CD4-positive, alpha-beta T cell treated with Interleukin-17A for 4 hours (primary cell): ENCODE results near the gene PRKCD.
"Not testable (repeated sequence)": the region's sequence is repeated elsewhere in the genome, so short reads cannot be mapped to it uniquely, and the experiment has no call there.

ENCODE experiments used
- DNase-seq: peaks from one replicate; pipeline ENCODE4 v3.0.0-alpha.2; 2020; ENCODE audit warnings: mixed read lengths

PRKCD gene

DNA sequence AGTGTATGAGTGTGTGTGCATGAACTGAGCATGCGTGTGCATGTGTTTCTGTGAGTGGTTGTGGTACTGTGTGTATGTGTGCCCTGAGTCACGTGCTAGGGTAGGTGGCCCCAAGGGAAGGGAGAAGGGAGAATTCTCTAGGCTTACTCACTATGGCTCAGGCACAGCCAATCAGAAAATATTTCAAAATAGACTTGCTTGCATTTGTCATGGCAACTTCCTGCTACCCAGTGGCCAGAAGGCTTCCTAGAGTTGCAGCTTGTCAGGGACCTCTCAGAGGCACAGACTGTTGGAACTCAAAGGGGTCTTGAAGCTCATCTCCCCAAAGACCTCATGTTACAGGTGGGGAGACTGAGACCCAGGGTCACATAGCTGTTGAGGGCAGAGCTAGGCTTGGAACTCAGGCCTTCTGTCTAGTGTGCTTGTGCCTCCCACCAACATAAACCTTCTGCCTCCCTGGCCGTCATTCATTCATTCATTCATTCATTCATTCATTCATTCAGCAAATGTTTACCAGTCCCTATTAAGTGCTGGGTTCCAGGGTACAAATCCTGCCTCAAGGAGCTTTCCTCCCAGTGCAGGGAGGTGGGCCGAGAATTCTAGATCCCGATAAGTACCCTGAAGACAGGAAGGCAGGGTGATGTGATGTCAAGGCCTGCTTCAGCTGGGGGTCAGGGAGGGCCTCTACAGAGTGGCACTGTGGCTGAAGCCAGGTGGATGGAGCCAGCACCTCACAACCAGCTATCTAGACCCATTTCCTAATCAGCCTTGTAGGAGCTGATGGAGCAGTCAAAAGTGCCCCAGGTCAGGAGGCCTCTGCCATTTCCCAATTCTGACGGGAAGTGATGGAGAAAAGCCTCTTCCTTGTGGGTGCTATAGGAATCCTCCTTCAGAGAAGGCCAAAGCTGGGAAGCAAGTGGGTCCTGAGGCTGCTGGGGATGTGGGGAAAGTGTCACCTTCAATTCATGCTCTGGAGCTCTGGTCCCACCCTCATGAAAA, 19.9 kb upstream of the PRKCD start:
- no peak for DNase-seq

- no peak for DNase-seq
These were observed 18.0 kb upstream of the PRKCD start for GRCh38 chr3:53142986-53143385.

DNA sequence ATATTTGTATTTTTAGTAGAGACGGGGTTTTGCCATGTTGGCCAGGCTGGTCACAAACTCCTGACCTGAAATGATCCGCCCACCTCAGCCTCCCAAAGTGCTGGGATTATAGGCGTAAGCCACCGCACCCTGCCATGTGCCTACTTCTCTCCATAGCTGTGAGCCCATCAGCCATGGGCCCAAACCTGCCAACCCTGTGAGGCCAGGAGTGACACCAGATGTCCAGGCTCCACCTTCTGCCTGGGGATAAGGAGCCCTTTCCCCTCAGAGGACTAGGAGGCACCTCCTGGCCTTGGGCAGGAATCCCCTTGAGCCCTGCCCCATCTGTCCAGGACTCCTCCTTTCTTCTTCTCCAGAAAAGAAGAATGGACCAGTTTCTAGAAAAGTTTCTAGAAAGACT, 16.6 kb upstream of the PRKCD start:
- DNase-seq: no peak

GRCh38 chr3:53144862-53145712, 15.9 kb upstream of the PRKCD start:
- DNase-seq: no peak

DNA sequence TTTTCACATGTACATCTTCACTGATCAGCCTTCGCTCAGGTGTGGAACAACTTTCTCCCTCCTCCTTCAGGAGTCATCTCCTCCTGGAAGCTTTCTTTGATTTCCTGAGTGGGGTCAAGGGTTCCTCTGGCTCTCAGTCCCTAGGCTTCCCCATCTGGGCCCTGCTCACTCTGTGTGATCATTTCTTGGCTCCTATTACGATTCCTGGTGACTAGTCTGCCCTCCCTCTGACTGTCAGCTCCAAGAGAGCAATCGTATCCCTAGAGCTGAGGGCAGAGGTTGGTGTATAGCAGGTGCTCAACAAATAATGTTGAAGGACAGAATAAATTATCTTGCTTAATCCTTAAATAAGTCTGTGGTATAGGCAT, 15.3 kb upstream of the PRKCD start:
- DNase-seq: no peak

DNA sequence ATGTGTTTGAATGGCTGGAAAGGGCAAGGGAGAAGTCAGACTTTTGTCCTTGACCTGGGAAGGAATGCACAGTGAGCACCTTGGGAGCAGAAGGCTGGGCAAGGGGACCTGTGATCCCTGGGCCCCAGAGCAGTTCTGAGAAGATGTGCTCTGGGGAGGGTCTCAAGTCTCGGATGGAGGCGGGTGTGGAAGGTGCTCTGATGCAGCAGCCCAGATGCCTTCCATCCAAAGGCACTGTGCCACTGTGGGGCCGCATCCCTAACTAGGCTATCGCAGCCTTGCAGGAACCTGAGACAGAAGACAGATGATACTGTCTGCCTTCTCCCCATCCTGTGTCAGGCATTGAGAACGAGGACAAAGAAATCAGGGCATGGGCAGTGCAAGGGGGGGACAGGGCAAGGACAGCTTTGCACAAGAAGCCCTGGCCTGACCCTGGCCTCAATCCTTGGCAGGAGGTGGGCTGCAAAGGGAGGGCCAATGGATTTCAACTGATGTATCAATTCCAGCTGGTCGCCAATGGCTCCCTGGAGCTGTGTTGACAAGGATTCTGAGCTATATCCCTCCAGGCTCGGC, 14.6 kb upstream of the PRKCD start:
- DNase-seq: no peak

DNA sequence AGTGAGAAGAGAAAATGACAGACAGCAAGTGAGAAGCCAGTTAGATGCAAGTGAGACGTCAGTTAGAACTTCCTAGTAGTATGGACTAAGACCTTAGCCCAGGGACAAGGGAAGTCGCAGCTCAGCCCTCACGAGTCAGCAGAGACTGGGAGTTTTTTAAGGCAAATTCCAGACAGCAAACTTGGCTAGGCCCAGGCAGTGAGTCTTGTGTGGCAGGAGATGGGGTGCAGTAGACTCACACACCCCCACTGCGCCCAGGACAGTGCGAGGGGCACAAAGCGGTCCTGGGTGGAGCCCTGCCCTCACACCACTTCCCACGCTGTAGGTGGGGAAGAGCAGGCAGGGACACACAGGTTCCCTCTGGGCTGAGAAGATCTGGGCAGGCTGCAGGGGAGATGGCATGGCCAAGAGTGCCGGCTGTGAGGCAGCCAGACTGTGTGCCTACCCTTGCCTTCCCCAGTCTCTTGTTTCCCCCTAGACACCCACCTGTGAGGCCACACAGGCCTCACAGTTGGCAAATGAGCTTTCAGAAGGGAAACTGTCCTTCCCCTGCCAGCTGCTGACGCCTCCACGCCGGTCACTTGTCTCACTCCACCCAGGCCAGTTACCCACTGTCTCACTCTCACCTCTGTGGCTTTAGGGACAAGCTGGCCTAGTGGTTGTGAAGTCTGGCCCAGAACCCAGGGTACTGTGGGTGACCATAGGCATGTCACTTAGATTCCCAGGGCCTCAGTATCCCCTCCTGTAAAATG, 13.7 kb upstream of the PRKCD start:
- no peak for DNase-seq

DNA sequence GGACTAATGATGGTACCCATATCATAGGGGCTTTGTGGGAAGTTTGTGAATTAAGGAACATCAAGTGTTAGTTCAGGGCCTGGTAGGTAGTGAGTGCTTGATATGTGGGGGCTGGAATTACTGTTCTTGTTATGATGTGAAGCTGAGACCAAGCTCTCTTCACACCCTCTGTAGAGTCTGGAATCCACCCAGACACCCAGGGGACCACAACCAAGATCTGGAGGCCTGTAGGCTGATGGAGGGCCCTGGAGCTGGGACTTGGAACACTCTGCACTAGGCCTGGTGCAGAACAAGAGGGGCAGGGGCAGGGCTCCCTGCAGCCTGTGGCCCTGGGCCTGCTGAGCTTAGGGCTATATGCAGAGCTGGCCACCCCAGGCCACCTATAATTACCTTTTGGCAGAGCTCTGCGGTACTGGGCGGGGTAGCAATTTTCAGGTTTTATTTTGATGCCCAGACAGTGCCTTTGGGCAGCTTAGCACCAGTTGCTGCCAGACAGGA, 13.1 kb upstream of the PRKCD start:
- no peak for DNase-seq

DNA sequence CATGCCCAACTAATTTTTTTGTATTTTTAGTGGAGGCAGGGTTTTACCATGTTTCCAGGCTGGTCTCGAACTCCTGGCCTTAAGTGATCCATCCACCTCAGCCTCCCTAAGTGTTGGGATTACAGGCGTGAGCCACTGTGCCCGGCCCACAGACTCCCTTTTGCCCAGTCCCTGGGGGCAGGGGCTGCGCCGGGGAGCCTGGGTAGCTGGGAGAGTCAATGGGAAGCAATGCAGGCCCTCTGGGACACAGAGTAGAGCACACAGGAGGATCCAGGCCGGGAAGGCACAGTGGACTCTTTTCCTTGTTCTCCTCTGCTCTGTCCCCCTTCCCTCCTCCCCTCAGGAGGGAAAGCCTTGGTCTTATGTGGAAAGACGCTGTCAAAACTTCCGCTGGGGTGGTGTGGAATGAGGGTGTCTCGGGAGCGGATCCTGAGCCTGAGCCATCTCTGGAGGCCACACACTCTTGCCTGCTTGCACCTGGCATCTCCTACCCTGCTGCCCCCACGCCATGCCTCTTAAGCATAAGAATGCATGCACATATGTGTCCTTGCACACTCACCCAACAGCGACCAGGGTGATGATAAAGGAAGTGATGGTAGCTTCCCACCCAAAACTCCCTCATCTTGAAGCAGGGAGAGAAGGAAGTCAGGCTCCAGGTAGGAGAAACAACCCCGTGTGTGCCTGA, 11.9 kb upstream of the PRKCD start:
- no peak for DNase-seq

GRCh38 chr3:53149699-53150098, 11.3 kb upstream of the PRKCD start:
- no peak for DNase-seq

DNA sequence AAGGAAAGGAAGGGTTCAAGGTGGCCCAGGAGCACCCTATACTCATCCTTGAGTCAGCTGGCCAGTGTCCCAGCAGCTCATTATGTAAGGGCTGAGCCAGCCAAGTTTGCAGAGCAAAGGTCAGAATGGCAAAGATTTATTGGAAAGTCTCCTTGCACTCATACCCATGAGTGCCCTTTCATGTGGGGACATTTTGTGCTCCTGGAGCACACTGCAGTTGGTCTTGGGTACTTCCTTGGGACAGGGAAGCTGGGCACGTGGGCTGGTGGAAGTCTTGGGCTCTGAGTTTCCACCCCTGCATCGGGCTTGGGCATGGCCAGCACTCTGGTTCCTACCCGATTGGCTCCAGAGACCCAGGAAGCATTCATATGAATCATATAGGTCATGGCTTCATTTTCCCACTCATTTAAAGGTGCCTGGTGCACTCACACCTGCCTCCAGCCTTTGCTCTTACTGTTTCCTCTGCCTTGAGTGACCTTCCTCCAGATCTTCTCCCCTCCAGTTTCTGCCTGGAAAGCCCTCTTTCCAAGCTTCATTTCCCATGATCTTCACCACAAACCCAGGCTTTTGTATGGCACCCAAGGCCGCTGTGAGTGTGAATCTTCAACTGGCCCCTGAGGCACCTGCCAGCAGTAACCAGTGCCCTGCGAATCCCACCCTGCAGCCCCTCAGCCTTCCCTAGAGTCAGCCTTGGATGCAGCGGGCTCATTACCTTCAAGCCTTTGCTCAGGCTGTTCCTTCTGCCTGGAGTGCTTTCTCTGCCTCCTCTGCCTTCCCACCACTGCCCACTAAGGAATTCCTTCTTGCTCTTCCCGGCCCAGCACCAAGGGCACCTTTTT, 10.5 kb upstream of the PRKCD start:
- no peak for DNase-seq

DNA sequence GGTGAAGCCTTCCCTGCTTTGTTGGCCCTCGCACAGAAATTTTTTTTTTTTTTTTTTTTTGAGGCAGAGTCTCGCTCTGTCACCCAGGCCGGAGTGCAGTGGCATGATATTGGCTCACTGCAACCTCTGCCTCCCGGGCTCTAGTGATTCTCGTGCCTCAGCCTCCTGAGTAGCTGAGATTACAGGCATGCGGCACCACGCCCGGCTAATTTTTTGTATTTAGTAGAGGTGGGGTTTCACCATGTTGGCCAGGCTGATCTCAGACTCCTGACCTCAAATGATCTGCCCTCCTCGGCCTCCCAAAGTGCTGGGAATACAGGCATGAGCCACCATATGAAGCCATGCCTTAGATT, 9.9 kb upstream of the PRKCD start:
- DNase-seq: not testable (repeated sequence)

DNA sequence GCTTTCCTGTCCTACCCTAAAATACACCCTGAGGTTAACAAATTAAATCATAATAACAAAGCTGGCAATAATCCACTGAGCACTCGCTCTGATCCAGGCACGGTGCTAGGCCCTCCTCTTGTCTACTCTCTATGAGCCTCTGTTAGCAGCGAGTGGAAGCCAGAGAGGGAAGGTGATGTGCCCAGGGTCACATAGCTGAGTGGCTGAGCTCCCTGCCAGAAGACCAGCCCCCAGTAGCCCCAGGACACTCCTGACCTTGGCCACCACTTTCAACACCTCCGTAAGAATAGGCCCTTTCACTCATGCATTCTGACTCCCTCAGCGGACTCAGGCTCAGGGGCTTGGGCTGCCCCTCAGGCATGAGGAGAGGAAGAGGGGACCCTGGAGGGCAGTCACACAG, 9.5 kb upstream of the PRKCD start:
- no peak for DNase-seq

DNA sequence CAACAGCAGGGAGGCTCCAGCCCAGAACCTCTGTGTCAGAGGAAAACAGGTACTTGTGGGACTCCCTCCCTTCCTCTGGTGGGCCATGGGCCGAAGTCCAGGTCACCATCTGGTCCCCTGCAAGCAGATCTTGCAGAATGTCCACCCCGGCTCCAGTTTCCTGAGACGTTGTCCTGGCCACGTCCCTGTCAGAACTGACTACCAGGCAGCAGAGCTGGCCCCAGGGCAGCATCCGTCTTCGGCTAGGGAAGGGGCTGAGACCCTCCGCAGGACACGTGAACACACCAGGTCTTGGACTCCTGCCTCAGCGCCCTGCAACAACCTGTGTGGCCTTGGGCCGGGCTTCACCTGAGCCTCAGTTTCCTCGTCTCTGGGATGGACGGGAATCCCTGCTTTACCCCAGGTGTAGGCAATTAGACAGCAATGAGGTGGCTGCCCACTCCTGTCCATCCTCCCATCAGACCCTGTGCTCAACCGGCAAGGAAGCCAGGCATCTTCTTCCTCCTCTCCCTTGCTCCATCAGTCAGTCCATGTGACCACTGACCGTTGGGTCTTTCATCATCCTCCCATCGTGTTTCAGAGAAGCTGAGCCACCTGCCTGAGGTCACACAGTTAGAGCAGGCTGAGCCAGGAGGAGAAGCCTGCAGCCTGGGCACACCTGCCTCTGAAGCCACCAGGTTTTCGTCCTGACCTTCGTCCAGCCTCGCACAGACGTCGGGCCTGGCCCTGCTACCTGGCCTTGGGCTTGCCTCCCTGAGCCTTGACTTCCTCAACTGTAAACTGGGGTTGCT, 8.9 kb upstream of the PRKCD start:
- DNase-seq: no peak

DNA sequence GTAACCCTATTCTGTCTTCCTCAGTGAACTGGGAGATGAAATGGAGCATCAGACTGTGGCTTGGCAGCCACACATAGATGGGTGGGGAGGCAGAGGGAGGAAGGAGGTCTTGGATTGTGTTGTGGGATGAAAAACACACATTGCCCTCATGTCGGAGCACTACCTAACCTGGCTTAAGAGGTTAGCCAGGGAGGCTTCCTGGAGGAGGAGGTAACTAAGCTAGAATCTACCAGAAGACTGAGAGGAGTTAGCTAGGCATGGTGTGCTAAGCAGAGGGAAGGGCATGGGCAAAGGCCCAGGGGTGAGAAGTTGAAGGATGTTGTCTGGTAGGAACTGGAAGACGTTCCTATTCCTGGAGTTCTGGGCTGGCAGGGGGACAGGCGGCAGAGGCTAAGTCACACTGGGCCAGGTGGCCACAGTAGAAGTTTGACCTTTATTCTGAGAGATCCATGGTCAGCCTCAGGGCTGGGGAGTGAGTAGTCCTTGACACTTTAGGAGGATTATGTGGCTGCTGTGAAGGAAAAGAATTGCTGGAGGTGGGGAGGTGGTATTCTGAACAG, 7.7 kb upstream of the PRKCD start:
- DNase-seq: no peak

DNA sequence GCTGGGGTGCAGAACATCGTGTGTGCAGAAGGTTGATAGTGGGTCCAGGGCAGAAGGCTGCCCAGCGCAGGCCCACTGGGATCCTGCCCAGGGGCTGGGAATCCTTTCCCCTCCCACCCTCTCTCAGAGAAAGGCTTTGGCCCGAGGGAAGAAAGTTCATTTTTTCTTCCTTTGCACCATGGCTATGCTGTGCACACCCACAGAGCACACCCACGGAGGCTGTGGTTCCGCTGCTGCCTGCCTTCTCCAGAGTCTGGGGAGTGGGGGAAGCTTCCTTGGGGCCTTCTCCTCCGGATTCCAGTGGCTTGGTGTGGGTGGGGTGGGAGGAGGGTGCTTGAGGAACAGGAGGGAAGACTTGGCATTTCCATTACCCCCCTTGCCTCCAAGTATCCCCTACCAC, 7.0 kb upstream of the PRKCD start:
- no peak for DNase-seq

GRCh38 chr3:53154881-53155285, 6.1 kb upstream of the PRKCD start:
- DNase-seq: no peak

- DNase-seq: no peak
These were observed 5.2 kb upstream of the PRKCD start for GRCh38 chr3:53155760-53156159.

- DNase-seq: no peak
These were observed 4.6 kb upstream of the PRKCD start for GRCh38 chr3:53156368-53156834.
